VCaP (cell line): ENCODE data around the gene ADAM10.

Source experiments
- H3K27ac ChIP-seq: fragments of 450-650 bp; 2 replicates; pipeline ENCODE4 v1.5.1; 2017
- TF ChIP-seq, protein P1 (sequence below): fragments of 450-650 bp; conservative IDR thresholded peaks from 2 replicates; pipeline ENCODE4 v1.5.1; 2017; ENCODE audit warnings: mild to moderate bottlenecking, moderate library complexity

Gene ADAM10

DNA sequence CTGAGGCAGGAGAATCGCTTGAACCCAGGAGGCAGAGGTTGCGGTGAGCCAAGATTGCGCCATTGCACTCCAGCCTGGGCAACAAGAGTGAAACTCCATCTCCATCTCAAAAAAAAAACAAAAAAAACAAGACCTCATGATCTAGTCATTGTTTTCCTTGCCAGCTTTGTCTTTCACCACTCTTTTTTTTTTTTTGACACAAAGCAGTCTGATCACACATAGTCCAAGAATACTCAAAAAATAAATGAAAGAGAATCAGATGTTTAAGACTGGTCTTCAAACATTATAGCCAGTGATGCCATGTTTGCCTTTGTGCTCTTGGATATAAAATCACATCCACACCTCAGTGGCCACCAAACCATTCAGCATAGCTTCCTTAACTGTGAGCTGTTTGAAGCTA is 5.8 kb upstream of the ADAM10 start:
- TF ChIP-seq, protein P1, sequence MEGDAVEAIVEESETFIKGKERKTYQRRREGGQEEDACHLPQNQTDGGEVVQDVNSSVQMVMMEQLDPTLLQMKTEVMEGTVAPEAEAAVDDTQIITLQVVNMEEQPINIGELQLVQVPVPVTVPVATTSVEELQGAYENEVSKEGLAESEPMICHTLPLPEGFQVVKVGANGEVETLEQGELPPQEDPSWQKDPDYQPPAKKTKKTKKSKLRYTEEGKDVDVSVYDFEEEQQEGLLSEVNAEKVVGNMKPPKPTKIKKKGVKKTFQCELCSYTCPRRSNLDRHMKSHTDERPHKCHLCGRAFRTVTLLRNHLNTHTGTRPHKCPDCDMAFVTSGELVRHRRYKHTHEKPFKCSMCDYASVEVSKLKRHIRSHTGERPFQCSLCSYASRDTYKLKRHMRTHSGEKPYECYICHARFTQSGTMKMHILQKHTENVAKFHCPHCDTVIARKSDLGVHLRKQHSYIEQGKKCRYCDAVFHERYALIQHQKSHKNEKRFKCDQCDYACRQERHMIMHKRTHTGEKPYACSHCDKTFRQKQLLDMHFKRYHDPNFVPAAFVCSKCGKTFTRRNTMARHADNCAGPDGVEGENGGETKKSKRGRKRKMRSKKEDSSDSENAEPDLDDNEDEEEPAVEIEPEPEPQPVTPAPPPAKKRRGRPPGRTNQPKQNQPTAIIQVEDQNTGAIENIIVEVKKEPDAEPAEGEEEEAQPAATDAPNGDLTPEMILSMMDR: no peak
- no peak overlapping the region for H3K27ac ChIP-seq

DNA sequence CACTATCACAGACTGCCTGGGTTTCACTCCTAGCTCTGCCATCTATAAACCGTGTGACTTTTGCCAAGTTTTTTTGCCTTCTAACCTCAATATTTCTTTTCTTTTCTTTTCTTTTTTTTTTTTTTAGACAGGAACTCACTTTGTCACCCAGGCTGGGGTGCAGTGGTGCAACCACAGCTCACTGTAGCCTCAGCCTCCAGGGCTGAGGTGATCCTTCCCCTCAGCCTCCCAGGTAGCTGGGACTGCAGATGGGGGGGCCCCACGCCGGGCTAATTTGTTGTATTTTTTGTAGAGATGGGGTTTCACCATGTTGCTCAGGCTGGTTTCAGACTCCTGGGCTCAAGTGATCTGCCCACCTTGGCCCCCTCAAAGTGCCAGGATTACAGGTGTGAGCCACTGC is 3.2 kb upstream of the ADAM10 start:
- no peak overlapping the region for H3K27ac ChIP-seq
- TF ChIP-seq, protein P1: no peak

DNA sequence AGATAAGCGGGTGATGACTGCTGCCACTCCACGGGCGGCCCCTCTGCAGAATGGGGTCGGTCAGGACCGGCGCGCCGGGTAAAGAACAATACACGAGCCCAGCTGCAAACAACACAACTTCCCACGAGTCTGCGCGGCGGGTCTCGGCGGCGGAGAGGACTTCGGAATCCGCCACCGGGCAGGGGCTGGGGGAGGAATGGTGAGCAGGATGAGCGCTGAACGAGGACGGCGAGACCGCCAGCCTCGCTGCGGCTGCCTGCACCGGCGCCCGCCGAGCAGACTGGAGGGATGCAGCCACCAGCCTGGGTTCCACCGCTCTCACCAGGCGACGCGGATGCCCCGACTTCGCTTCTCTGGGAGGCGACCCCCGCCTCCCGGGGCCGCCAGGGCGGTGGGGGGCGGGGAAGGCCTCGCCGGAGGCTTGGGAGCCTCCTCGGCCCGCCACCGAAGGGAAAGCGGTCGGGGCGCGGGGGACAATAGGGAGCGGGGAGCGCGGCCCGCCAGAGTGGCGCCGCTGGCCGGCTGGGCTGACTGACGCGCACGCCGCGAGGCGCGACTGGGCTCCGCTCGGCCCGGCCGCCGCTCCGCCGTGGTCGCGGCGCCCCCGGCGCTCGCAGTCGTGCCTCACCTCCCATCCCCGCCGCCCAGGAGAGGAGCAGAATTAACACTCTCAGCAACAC is 515 bp downstream of the ADAM10 start:
- TF ChIP-seq, protein P1: no peak
- peak overlapping the region; percentile 93 for H3K27ac ChIP-seq

DNA sequence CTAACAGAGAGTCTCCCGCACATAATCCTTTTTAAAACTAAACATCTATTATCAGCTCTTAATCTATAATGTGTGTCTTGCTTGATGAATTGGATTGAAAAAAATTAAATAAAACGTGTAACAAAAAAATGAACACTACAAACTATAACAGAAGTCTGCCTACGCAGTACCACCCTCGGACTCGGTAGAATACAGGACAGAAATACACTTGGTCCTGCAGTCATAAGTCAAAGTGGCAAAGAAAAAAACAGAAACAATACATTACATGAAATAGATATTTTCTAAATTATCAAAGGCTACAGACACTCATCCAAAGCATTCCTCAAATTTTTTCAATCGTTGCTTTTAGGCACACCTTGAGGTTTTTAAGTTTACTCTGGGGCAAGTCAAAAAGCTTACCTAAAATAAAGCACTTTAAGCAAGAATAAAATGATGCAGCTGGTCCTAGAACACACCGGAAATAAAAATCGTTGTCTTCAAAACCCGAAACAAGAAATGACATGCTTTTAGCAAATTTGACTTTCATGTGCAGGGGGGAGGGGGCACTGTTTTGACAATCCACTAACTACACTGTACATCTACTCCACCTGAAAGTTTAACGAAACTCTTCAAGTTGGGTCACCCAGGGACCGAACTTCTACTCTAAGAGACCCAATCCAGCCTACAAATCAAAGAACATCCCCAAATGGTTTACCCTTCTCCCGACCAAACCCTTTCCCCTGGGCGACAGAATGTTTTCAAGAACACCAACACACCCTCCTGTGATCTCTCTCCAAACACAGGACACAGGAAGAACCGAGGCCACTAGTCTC is 1.3 kb downstream of the ADAM10 start:
- peak overlapping the region; percentile 93 for H3K27ac ChIP-seq
- TF ChIP-seq, protein P1: no peak

DNA sequence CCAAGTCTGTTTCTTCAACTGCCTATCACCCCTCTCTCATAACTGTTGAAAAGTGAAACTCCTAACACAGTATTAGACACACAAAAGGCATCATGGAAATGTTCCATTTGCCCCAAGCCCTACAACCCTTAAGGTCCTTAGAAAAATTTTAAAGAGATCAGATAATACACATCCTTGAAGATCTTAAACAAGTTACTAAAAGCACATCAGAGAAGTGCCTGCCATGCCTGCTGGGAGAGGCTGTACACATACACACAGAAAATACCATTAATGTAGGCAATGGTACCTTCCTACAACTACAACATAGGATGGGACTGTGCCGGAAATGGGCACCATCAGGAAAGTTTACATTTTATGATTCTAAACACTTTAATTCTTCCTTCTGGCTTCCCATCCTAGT is 3.3 kb downstream of the ADAM10 start:
- TF ChIP-seq, protein P1: no peak
- H3K27ac ChIP-seq: no peak overlapping the region

DNA sequence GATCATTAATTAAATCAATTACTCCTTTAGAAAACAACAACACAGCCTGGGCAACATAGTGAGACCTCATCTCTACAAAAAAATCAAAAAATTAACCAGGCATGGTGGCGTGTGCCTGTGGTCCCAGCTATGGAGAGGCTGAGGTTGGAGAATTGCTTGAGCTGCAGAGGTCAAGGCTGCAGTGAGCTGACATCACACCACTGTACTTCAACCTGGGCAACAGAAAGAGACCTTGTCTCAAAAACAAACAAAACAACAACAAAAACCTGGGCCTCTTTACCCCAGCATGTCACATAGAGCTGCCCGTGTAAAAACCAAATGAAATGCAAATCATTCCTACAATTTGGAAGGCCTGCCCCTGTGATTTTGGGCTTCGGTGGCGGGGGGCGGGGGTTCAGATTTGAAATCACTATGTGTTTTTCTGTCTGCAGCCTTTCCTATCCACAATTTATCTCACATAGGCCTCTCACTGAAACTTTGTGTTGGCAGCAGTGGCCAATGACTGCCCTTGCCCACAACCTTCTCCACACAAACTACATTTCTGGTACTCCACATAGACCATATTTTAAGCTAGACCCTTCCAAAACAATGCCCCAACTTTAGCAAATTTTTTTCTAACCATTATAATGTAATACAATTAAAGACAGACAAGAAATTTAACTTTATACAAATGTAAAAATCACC is 6.5 kb downstream of the ADAM10 start:
- H3K27ac ChIP-seq: no peak overlapping the region

More for the DNA sequence above, 6.5 kb downstream of the ADAM10 start:
- TF ChIP-seq, protein P1: no peak
